Measurements from ENCODE around the gene HOXA2. TPM values are rescaled to one million over a fixed set of nuclear protein-coding genes. Genes with fewer than 3 reads are reported as not detected.

The HOXA2 gene
- total RNA-seq, 4 donors from 2014 or later = 4.7 to 24.8 (median 8.9) TPM

DNA sequence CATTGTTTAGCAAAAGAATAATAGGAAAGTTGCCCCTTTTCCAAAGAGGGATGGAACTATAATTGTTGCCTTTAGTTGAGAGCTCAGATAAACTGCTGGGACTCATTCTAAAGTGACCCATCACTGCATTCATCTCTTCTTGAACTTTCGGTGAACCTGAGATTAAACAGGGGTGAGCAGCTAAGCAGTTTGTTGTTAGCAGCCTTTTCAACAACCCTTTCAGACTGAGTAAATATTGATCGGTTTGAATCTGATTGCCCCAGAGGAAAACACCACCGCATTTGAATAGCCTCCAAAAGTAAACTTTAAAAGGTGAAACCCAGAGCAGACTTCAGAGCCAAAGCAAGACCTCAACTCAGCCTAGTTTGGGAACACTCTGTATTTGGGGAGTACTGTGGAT, 11.4 kb downstream of the HOXA2 start:
- Histone ChIP-seq H3K4me3 (no peak overlapping the region), H3K27ac (no peak overlapping the region), H3K4me1 (peaks cover 0 to 6% (median 0%) of the 10 kb centered on the region in 4 donors), H3K9me3 (no peaks in the 10 kb centered on the region), H3K36me3 (no peaks in the 10 kb centered on the region), H3K27me3 (no peaks in the 10 kb centered on the region)
- no peak for DNase-seq
- TF ChIP-seq, protein P1, sequence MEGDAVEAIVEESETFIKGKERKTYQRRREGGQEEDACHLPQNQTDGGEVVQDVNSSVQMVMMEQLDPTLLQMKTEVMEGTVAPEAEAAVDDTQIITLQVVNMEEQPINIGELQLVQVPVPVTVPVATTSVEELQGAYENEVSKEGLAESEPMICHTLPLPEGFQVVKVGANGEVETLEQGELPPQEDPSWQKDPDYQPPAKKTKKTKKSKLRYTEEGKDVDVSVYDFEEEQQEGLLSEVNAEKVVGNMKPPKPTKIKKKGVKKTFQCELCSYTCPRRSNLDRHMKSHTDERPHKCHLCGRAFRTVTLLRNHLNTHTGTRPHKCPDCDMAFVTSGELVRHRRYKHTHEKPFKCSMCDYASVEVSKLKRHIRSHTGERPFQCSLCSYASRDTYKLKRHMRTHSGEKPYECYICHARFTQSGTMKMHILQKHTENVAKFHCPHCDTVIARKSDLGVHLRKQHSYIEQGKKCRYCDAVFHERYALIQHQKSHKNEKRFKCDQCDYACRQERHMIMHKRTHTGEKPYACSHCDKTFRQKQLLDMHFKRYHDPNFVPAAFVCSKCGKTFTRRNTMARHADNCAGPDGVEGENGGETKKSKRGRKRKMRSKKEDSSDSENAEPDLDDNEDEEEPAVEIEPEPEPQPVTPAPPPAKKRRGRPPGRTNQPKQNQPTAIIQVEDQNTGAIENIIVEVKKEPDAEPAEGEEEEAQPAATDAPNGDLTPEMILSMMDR (IDR thresholded peaks at IDR 0.05) = no peak
- no peak for TF ChIP-seq POLR2A (IDR thresholded peaks at IDR 0.05)

DNA sequence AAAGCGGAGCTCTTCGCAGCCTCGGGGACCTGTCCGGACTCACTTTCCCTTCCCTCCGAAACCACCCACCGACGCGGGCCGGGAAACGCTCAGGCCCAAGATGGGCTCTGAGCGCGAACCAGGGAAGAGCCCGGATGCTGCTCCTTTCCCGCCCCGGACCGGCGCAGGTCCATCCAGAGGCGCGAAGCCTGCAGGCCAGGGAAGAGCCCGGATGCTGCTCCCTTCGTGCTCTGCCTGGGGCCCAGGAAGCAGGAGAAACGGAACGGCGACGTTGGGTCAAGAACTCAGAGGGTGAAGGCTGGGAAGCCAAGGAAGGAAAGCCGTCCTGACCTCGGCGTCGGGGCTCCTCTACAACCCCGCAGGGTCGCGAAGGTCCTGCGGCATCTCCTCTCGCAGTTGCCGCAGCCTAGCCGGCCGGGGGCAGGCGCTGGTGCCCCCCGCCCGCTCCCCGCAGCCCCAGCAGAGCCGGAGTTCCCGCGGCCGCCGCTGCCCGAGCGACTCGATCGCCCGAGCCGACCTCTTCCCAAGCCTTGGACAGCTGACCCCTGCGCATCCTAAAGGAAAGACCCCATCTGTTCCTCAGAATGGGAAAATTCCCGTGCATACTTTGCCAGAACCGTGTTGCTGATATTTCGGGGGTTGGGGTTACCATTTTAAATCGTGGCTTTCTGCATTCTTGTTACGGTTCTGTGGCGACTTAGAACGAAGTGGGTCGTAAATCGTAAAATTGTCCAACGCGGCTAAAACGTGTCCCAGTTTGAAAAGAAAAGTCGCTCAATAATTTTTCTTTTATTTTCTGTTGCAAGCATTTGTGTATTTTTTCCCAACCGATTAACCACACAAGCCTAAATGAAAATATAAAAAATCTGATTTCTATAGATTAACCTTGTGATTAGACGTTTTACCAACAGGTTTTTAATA, 14.2 kb downstream of the HOXA2 start:
- Histone ChIP-seq H3K27me3 (no peaks in the 10 kb centered on the region), H3K36me3 (no peaks in the 10 kb centered on the region), H3K27ac (no peak overlapping the region), H3K9me3 (no peaks in the 10 kb centered on the region), H3K4me3 (peak overlapping the region in 2 of 4 donors; percentile 3 to 11), H3K4me1 (no peaks in the 10 kb centered on the region)
- TF ChIP-seq, protein P1 (IDR thresholded peaks at IDR 0.05) = no peak
- TF ChIP-seq POLR2A (IDR thresholded peaks at IDR 0.05) = no peak
- DNase-seq = no peak

GRCh38 chr7:27083646-27084045, 18.8 kb downstream of the HOXA2 start:
- no peak overlapping the region for H3K4me3 ChIP-seq
- DNase-seq = no peak
- no peaks in the 10 kb centered on the region for H3K9me3 ChIP-seq

GRCh38 chr7:27082171-27082570, 20.3 kb downstream of the HOXA2 start:
- H3K4me1 ChIP-seq = no peaks in the 10 kb centered on the region
- no peak for DNase-seq
- no peaks in the 10 kb centered on the region for H3K9me3 ChIP-seq
- no peak for TF ChIP-seq POLR2A (IDR thresholded peaks at IDR 0.05)
- TF ChIP-seq, protein P1 (IDR thresholded peaks at IDR 0.05) = no peak
- H3K36me3 ChIP-seq = no peaks in the 10 kb centered on the region
- H3K4me3 ChIP-seq = no peak overlapping the region
- no peaks in the 10 kb centered on the region for H3K27me3 ChIP-seq
- no peak overlapping the region for H3K27ac ChIP-seq

More at GRCh38 chr7:27083646-27084045, 18.8 kb downstream of the HOXA2 start:
- no peak overlapping the region for H3K27ac ChIP-seq
- H3K4me1 ChIP-seq = no peaks in the 10 kb centered on the region
- no peak for TF ChIP-seq POLR2A (IDR thresholded peaks at IDR 0.05)
- TF ChIP-seq, protein P1 (IDR thresholded peaks at IDR 0.05) = no peak
- H3K36me3 ChIP-seq = no peaks in the 10 kb centered on the region
- no peaks in the 10 kb centered on the region for H3K27me3 ChIP-seq

GRCh38 chr7:27080844-27081436, 21.5 kb downstream of the HOXA2 start:
- Histone ChIP-seq H3K9me3 (no peaks in the 10 kb centered on the region), H3K27ac (no peak overlapping the region), H3K36me3 (no peaks in the 10 kb centered on the region), H3K27me3 (no peaks in the 10 kb centered on the region), H3K4me1 (no peaks in the 10 kb centered on the region), H3K4me3 (no peak overlapping the region)
- TF ChIP-seq, protein P1 (IDR thresholded peaks at IDR 0.05) = no peak
- no peak for TF ChIP-seq POLR2A (IDR thresholded peaks at IDR 0.05)
- no peak for DNase-seq

Data from Peyer's patch (tissue), 4 donors.